ENCODE data around the gene OR51L1. TPM values are rescaled to one million over a fixed set of nuclear protein-coding genes. Genes with fewer than 3 reads are reported as not detected.

Gene OR51L1
- total RNA-seq, 4 donors from 2014 or later, result not detected

DNA sequence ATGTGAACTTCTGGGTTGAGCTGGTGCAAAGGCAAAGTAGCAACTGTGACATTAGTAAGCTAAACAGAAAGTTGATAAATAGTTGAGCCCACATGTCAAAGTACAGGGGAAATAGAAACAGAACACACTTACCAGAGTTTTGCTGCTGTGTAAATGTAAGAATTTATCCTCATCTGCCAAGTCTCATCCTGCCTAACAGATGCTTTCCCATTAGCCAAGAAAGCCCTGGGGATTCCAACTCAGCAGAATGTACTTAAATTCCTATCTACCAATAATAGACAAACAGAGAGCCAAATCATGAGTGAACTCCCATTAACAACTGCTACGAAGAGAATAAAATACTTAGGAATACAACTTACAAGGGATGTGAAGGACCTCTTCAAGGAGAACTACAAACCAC, 31.8 kb upstream of the OR51L1 start:
- TF ChIP-seq EP300 (IDR thresholded peaks at IDR 0.05) (no peak), POLR2A (IDR thresholded peaks at IDR 0.05) (no peak), POLR2AphosphoS5 (IDR thresholded peaks at IDR 0.05) (no peak)
- TF ChIP-seq, protein P1, sequence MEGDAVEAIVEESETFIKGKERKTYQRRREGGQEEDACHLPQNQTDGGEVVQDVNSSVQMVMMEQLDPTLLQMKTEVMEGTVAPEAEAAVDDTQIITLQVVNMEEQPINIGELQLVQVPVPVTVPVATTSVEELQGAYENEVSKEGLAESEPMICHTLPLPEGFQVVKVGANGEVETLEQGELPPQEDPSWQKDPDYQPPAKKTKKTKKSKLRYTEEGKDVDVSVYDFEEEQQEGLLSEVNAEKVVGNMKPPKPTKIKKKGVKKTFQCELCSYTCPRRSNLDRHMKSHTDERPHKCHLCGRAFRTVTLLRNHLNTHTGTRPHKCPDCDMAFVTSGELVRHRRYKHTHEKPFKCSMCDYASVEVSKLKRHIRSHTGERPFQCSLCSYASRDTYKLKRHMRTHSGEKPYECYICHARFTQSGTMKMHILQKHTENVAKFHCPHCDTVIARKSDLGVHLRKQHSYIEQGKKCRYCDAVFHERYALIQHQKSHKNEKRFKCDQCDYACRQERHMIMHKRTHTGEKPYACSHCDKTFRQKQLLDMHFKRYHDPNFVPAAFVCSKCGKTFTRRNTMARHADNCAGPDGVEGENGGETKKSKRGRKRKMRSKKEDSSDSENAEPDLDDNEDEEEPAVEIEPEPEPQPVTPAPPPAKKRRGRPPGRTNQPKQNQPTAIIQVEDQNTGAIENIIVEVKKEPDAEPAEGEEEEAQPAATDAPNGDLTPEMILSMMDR (IDR thresholded peaks at IDR 0.05), result no peak
- H3K27me3 ChIP-seq, result no peaks in the 10 kb centered on the region
- WGBS, result 31% methylated on average over 1 of the region's 1 CpG
- no peak overlapping the region for H3K4me3 ChIP-seq
- no peak overlapping the region for H3K27ac ChIP-seq
- no peaks in the 10 kb centered on the region for H3K4me1 ChIP-seq
- no peak for DNase-seq (ENCODE audit: low spot score in 2 of 2)
- no peaks in the 10 kb centered on the region for H3K36me3 ChIP-seq
- H3K9me3 ChIP-seq, result no peaks in the 10 kb centered on the region

DNA sequence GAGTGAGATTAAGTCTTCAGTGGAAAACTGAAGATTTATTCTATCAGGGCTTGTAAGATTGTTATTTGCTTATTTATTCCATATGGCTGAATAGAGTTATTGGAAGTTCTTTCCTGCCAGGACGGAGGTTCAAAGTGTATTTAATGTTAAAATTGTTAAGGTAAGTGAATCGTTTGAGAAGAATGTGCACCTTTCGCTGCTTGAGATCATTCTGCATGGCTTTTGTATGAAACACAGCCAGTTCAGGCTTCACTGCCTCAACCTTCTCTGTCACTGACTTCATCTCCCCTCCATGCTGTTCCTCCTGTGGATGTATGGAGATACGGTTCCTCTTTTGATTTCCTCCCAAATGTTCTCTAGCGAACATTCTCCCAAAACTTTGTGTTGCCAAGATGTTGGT, 19.2 kb upstream of the OR51L1 start:
- Histone ChIP-seq H3K4me3 (no peak overlapping the region), H3K36me3 (no peaks in the 10 kb centered on the region), H3K4me1 (no peaks in the 10 kb centered on the region), H3K9me3 (no peaks in the 10 kb centered on the region), H3K27ac (no peak overlapping the region), H3K27me3 (no peaks in the 10 kb centered on the region)
- TF ChIP-seq POLR2AphosphoS5 (IDR thresholded peaks at IDR 0.05) (no peak), POLR2A (IDR thresholded peaks at IDR 0.05) (no peak), EP300 (IDR thresholded peaks at IDR 0.05) (no peak)
- TF ChIP-seq, protein P1 (IDR thresholded peaks at IDR 0.05), result no peak
- DNase-seq (ENCODE audit: low spot score in 2 of 2), result no peak
- WGBS, result 78% methylated on average over 5 of the region's 5 CpGs

DNA sequence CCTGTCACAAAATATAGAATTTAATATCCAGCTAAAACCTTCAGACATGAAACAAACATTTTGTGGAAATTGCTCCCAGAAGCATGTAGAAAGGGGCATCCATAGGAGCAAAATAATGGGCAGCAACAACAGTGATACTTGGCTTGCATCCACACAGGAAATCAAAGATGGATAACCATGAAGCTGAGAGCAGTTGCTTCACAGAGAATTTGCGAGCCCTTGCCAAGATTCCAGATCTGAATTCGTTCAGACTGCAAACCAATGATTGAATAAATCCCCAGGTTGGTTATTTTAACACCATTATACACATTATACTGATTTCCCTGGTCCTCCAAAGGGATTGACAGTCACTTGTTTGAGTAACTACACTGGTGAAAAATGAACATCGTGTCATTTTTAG, 15.6 kb upstream of the OR51L1 start:
- no peak for DNase-seq (ENCODE audit: low spot score in 2 of 2)
- Histone ChIP-seq H3K36me3 (no peaks in the 10 kb centered on the region), H3K27me3 (no peaks in the 10 kb centered on the region), H3K4me3 (no peak overlapping the region), H3K4me1 (no peaks in the 10 kb centered on the region), H3K9me3 (no peaks in the 10 kb centered on the region), H3K27ac (no peak overlapping the region)
- no peak for TF ChIP-seq EP300 (IDR thresholded peaks at IDR 0.05)
- TF ChIP-seq, protein P1 (IDR thresholded peaks at IDR 0.05), result no peak
- TF ChIP-seq POLR2A (IDR thresholded peaks at IDR 0.05), result no peak
- no peak for TF ChIP-seq POLR2AphosphoS5 (IDR thresholded peaks at IDR 0.05)
- WGBS, result 46% methylated on average over 3 of the region's 3 CpGs

DNA sequence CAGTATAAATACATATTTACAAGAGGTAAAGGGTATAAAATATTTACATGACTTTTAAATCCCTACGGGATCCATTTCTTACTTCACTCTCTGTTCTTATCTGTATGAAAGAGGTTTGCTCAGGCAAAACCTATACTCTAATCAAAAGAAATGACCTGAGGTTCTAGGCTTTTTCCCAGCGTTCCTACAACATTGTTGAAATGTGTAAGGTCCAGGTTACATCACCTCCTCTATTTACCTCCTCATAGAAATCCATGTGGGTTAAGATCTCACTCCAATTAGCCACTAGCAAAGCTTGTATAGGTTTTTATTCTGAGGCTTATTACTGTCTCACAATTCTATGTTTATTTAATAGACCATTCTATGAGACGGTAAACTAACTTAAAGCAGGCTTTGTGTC, 12.0 kb upstream of the OR51L1 start:
- TF ChIP-seq EP300 (IDR thresholded peaks at IDR 0.05) (no peak), POLR2A (IDR thresholded peaks at IDR 0.05) (no peak), POLR2AphosphoS5 (IDR thresholded peaks at IDR 0.05) (no peak)
- TF ChIP-seq, protein P1 (IDR thresholded peaks at IDR 0.05), result no peak
- no peak overlapping the region for H3K4me3 ChIP-seq
- WGBS, result 76% methylated on average over 3 of the region's 3 CpGs
- no peak for DNase-seq (ENCODE audit: low spot score in 2 of 2)
- no peaks in the 10 kb centered on the region for H3K4me1 ChIP-seq
- no peaks in the 10 kb centered on the region for H3K27me3 ChIP-seq
- no peaks in the 10 kb centered on the region for H3K9me3 ChIP-seq
- H3K27ac ChIP-seq, result no peak overlapping the region
- H3K36me3 ChIP-seq, result no peaks in the 10 kb centered on the region

GRCh38 chr11:4983841-4984240, 10.8 kb upstream of the OR51L1 start:
- Histone ChIP-seq H3K36me3 (no peaks in the 10 kb centered on the region), H3K4me1 (no peaks in the 10 kb centered on the region), H3K27ac (no peak overlapping the region), H3K27me3 (no peaks in the 10 kb centered on the region), H3K9me3 (no peaks in the 10 kb centered on the region), H3K4me3 (no peak overlapping the region)
- TF ChIP-seq EP300 (IDR thresholded peaks at IDR 0.05) (no peak), POLR2A (IDR thresholded peaks at IDR 0.05) (no peak), POLR2AphosphoS5 (IDR thresholded peaks at IDR 0.05) (no peak)
- TF ChIP-seq, protein P1 (IDR thresholded peaks at IDR 0.05), result no peak
- DNase-seq (ENCODE audit: low spot score in 2 of 2), result no peak
- WGBS, result 78% methylated on average over 6 of the region's 6 CpGs

Measured in suprapubic skin (tissue), 4 donors.